SU-DHL-6 (cell line): ENCODE data around the gene SIK3.
"Not testable (repeated sequence)": the region's sequence is repeated elsewhere in the genome, so short reads cannot be mapped to it uniquely, and the experiment has no call there.

Experiments used
- H2AFZ ChIP-seq: fragments of 200-600 bp; sonication (generic); 2 replicates; pipeline ENCODE4 v1.6.1; 2014; ENCODE audit warnings: low read depth, mild to moderate bottlenecking, moderate library complexity, mixed read lengths, antibody characterized with exemption, low read length; ENCODE audit not compliant: severe bottlenecking
- H3F3A ChIP-seq: fragments of 200-600 bp; shearing (Covaris generic); 2 replicates; pipeline ENCODE4 v1.6.0; 2016; ENCODE audit warnings: antibody characterized with exemption, mild to moderate bottlenecking; ENCODE audit not compliant: insufficient read depth
- H3K27ac ChIP-seq: fragments of 200-600 bp; sonication (generic); 2 replicates; pipeline ENCODE4 v1.5.1; 2016; ENCODE audit warnings: low read depth, mild to moderate bottlenecking, low read length, moderate library complexity, mixed read lengths
- H3K27me3 ChIP-seq: fragments of 200-600 bp; sonication (generic), shearing (Covaris generic); 2 replicates; pipeline ENCODE4 v1.6.0; 2014; ENCODE audit warnings: mild to moderate bottlenecking, low read length
- H3K36me3 ChIP-seq: fragments of 200-600 bp; sonication (generic); 2 replicates; pipeline ENCODE4 v1.6.1; 2014; ENCODE audit warnings: mild to moderate bottlenecking, low read length, mixed read lengths
- H3K4me2 ChIP-seq: fragments of 300-600, 200-600 bp; shearing (Covaris generic), sonication (generic); 2 replicates; pipeline ENCODE4 v1.6.0; 2014; ENCODE audit warnings: low read length, low read depth, mild to moderate bottlenecking; ENCODE audit not compliant: poor library complexity, severe bottlenecking
- H3K4me3 ChIP-seq: fragments of 200-600 bp; sonication (generic); 2 replicates; pipeline ENCODE4 v1.5.1; 2014; ENCODE audit warnings: antibody characterized with exemption, low read length, mild to moderate bottlenecking, mixed read lengths; ENCODE audit not compliant: insufficient read depth, poor library complexity, severe bottlenecking
- H3K79me2 ChIP-seq: fragments of 200-600 bp; sonication (generic); 2 replicates; pipeline ENCODE4 v1.6.1; 2014; ENCODE audit warnings: mild to moderate bottlenecking, low read length, moderate library complexity; ENCODE audit not compliant: insufficient read depth
- H3K9ac ChIP-seq: fragments of 200-600 bp; sonication (generic); 2 replicates; pipeline ENCODE4 v1.7.0; 2014; ENCODE audit warnings: mild to moderate bottlenecking, low read length
- H3K9me2 ChIP-seq: fragments of 200-600 bp; sonication (generic); replicated peaks from 2 replicates; pipeline ENCODE4 v1.6.1; 2014; ENCODE audit warnings: low read length; ENCODE audit not compliant: insufficient read depth
- H3K9me3 ChIP-seq: fragments of 200-600 bp; sonication (generic); 2 replicates; pipeline ENCODE4 v1.6.1; 2014; ENCODE audit warnings: low read length, mixed read lengths; ENCODE audit not compliant: insufficient read depth
- H4K20me1 ChIP-seq: fragments of 200-600 bp; sonication (generic); 2 replicates; pipeline ENCODE4 v1.6.1; 2014; ENCODE audit warnings: low read depth, mild to moderate bottlenecking, antibody characterized with exemption, low read length, moderate library complexity, mixed read lengths
- EZH2phosphoT487 ChIP-seq: fragments of 200-600 bp; sonication (generic), shearing (Covaris generic); conservative IDR thresholded peaks from 2 replicates; pipeline ENCODE4 v1.6.1; 2018; ENCODE audit warnings: mild to moderate bottlenecking, antibody characterized with exemption, low read length, moderate library complexity, mixed read lengths
- TF ChIP-seq, protein P1 (sequence below): fragments of 200-600 bp; sonication (generic); IDR thresholded peaks from one replicate; pipeline ENCODE4 v1.5.1; 2017; ENCODE audit warnings: antibody characterized with exemption, mild to moderate bottlenecking, low read length, moderate library complexity; ENCODE audit not compliant: insufficient read depth, poor library complexity, severe bottlenecking

Gene SIK3

GRCh38 chr11:116835791-116836631 lies 262.2 kb downstream of the SIK3 start:
- no peak overlapping the region for H3K27ac ChIP-seq

DNA sequence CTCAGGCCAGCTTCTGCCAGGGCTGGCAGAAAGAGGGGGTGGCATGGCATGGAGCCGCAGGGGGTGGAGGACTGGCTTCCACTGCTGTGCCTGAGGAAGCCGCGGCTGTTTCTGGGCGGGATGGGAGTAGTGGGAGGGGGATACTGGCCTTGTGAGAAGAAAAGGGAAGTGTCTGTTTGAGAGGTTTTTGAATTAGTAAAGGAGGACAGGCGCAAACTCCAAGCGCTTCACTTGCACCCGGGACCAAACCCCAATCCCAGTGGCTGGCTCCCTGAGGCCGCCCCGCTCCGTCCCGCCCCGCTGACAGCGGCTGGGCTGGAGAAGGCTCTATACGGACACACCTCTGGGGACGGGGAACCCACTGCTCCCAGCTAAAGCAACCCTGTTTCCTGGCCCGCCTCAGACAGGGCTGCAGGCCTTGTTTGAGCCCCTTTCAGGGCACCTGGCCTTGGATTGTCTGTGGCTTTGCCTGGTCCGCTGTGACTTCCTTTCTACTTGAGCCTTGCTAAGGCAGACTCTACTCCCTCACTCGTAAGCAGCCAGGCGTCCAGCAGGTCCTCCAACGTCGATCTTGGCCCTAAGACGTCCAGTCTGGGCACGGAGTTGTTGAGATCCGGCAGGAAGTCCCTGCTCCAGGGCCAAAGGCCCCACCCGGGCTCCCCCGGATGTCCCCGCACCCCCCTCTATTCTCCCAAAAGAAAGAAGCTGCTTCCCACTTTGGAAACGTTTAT lies 263.0 kb downstream of the SIK3 start:
- peak overlapping the region; percentile 50 for H3K4me3 ChIP-seq
- peak overlapping the region; percentile 73 for H3K4me2 ChIP-seq
- H3K9me2 ChIP-seq, result no peaks in the 10 kb centered on the region
- TF ChIP-seq, protein P1, sequence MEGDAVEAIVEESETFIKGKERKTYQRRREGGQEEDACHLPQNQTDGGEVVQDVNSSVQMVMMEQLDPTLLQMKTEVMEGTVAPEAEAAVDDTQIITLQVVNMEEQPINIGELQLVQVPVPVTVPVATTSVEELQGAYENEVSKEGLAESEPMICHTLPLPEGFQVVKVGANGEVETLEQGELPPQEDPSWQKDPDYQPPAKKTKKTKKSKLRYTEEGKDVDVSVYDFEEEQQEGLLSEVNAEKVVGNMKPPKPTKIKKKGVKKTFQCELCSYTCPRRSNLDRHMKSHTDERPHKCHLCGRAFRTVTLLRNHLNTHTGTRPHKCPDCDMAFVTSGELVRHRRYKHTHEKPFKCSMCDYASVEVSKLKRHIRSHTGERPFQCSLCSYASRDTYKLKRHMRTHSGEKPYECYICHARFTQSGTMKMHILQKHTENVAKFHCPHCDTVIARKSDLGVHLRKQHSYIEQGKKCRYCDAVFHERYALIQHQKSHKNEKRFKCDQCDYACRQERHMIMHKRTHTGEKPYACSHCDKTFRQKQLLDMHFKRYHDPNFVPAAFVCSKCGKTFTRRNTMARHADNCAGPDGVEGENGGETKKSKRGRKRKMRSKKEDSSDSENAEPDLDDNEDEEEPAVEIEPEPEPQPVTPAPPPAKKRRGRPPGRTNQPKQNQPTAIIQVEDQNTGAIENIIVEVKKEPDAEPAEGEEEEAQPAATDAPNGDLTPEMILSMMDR, result no peak
- no peak for TF ChIP-seq EZH2phosphoT487
- no peaks in the 10 kb centered on the region for H3F3A ChIP-seq
- no peak overlapping the region for H3K27ac ChIP-seq
- no peaks in the 10 kb centered on the region for H3K9me3 ChIP-seq
- H3K79me2 ChIP-seq, result no peaks in the 10 kb centered on the region
- H4K20me1 ChIP-seq, result no peaks in the 10 kb centered on the region
- peak overlapping the region; percentile 96 for H2AFZ ChIP-seq
- H3K9ac ChIP-seq, result peak overlapping the region; percentile 59
- H3K27me3 ChIP-seq, result no peaks in the 10 kb centered on the region
- no peaks in the 10 kb centered on the region for H3K36me3 ChIP-seq

More at GRCh38 chr11:116835791-116836631, 262.2 kb downstream of the SIK3 start:
- peak overlapping the region; percentile 59 for H3K9ac ChIP-seq
- no peaks in the 10 kb centered on the region for H3K9me2 ChIP-seq
- no peaks in the 10 kb centered on the region for H4K20me1 ChIP-seq
- TF ChIP-seq, protein P1, result peak; percentile 62
- TF ChIP-seq EZH2phosphoT487, result no peak
- peak overlapping the region; percentile 73 for H3K4me2 ChIP-seq
- H3K79me2 ChIP-seq, result no peaks in the 10 kb centered on the region
- no peaks in the 10 kb centered on the region for H3K36me3 ChIP-seq
- H3F3A ChIP-seq, result no peaks in the 10 kb centered on the region
- no peaks in the 10 kb centered on the region for H3K27me3 ChIP-seq
- H3K9me3 ChIP-seq, result no peaks in the 10 kb centered on the region
- peak overlapping the region; percentile 50 for H3K4me3 ChIP-seq
- peak overlapping the region; percentile 96 for H2AFZ ChIP-seq

GRCh38 chr11:116834535-116835041 lies 263.6 kb downstream of the SIK3 start:
- not testable (repeated sequence) for H3K9ac ChIP-seq, H3K79me2 ChIP-seq, H3K9me2 ChIP-seq, H3K4me3 ChIP-seq, H4K20me1 ChIP-seq, H2AFZ ChIP-seq, H3F3A ChIP-seq, H3K27ac ChIP-seq, H3K27me3 ChIP-seq, H3K9me3 ChIP-seq, H3K4me2 ChIP-seq, H3K36me3 ChIP-seq
